Stimulated activated CD4-positive, alpha-beta T cell treated with anti-CD3 and anti-CD28 coated beads, TNF-alpha, amount 100 ng/mL, for 4 hours (primary cell): ENCODE measurements around the gene PRM1.

Source experiments
- DNase-seq, 3 experiments: peaks; one replicate each; pipeline ENCODE4 v3.0.0-alpha.2; 2020; ENCODE audit warnings: low read depth in 3 of 3

The PRM1 gene

DNA sequence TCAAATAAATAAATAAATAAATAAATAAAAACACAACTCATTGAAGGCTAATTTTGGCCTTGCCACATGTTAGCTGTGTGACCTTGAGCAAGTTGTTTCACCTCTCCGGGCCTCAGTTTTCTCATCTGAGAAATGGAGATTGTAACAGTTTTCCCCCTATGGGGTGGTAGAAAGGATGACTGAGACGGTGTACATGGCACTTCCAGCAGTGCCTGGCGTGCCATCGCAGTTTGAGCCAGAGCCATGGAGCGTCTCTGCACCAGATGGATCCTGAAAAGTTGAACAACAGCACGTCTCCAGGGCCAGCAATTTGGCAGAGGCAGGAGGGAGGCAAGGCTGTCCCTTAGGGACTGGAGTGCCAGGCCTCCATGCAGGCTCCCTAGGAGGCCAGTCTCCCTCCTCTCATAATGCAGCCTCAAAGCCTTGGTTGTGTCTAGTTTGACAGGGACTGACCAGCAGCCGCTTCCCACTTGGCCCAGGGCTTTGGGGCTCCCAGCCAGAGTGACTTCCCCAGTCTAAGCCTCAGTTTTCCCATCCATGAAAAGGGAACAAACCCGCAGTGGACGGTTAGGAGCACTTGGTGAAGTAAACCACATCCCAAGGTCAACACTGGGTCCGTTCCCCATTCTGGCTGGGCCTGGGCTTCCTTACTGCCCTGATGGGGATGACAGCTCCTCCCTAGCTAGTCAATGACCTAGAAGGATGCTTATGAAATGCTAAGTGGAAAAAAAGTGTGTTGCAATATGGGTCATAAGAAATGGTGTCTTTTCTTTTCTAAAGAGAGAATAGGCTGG is 44.5 kb downstream of the PRM1 start:
- DNase-seq: no peak

DNA sequence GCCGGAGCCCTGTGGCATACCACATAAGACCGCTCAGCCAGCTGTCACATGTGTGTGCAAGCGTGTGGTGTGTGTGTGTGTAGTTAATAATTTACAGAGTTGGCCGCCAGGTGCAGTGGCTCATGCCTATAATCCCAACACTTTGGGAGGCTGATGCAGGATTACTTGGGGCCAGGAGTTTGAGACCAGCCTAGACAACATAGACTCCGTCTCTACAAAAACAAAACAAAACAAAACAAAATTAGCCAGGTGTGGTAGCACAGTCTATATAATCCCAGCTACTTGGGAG is 45.5 kb downstream of the PRM1 start:
- DNase-seq: no peak

- no peak for DNase-seq
Observed at GRCh38 chr16:11234884-11235702, 46.0 kb downstream of the PRM1 start.

DNA sequence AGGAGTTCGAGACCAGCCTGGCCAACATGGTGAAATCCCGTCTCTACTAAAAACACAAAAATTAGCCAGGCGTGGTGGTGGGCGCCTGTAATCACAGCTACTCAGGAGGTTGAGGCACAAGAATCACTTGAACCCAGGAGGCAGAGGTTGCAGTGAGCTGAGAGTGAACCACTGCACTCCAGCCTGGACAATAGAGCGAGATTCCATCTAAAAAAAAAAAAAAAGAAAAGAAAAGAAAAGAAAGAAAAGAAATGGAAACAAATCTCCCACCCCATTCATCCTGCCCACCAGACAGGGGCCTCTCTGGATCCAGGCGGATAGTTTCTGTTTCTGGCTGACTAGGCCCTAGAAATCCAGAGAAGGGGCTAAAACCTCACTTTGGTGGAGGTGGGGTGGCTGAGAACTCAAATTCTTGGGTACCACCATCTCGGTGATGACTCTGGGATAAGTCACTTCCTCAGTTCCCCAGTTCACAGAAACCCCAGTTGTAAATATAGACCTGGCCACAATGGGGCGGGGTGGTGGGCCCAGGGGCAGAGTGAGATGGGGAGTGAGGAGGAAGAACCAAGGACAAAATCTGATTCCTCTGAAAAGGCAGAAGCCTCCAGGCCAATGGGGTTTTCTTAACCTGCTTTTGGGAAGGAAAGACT is 47.3 kb downstream of the PRM1 start:
- DNase-seq: peak in 2 of 3 experiments; percentile 61 to 64

GRCh38 chr16:11232852-11233726 is 48.0 kb downstream of the PRM1 start:
- DNase-seq: peak; percentile 71 to 85 (median 76)

DNA sequence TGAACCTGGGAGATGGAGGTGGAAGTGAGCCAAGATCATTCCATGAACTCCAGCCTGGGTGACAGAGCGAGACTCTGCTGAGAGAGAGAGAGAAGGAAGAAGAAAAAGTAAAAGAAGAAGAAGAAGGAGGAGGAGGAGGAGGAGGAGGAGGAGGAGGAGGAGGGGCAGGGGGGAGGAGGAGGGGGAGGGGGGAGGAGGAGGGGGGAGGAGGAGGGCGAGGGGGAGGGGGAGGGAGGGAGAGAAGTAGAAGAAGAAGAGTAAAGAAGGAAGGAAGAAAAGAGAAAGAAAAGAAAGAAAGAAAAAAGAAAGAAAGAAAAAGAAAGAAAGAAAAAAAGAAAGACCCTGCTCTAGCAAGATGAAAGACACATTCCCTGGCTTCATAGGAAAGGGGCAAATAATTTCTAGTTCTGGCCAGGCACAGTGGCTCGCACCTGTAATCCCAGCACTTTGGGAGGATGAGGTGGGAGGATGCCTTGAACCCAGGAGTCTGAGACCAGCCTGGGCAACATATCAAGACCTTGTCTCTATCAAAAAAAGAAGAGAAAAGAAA is 48.8 kb downstream of the PRM1 start:
- no peak for DNase-seq

DNA sequence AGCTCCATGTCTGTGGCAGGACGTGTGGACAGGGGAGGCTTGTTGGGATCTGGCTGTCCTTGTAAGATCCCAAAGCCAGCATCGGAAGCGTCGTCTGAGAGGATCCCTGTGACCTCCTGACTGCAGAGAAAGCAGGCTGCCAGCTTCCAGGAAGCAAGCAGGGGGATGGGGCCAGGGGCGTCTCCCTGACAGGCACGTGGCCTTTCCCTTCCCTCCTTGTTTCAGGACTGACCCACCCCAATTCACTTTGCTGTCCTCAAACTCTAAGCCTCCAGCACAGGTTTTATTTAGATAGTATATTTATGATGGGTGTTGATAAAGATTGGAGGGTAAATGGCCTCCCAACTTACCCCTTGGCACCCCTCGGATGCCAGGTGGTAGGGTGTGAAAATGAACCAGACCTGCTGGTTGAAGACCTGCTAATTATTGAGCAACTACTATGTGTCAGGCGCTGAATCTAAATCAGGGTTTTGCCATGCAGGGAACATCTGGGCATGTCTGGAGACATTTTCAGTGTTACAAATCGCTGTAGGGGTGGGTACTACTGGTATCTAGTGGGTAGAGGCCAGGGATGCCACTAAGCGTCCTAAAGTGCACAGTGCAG is 49.7 kb downstream of the PRM1 start:
- no peak for DNase-seq
